A549 (cell line): Measurements from ENCODE around the gene CCDC73.
"Not testable (repeated sequence)": the region's sequence is repeated elsewhere in the genome, so short reads cannot be mapped to it uniquely, and the experiment has no call there.

ENCODE experiments used
- BHLHE40 ChIP-seq: IDR thresholded peaks from 2 replicates; pipeline ENCODE4 v1.6.1; 2012; ENCODE audit warnings: low read depth, low read length, inconsistent platforms
- HDAC2 ChIP-seq: fragments of 200-600 bp; sonication (generic); IDR thresholded peaks from 2 replicates; pipeline ENCODE4 v1.6.1; 2016
- POLR2A ChIP-seq: IDR thresholded peaks from 2 replicates; pipeline ENCODE4 v1.6.1; 2012; ENCODE audit warnings: mild to moderate bottlenecking, low read length
- RCOR1 ChIP-seq: fragments of 150-350 bp; IDR thresholded peaks from 2 replicates; pipeline ENCODE4 v1.6.1; 2014; ENCODE audit warnings: antibody characterized with exemption, low read length, low read depth
- SMC3 ChIP-seq: fragments of >200 bp; sonication (Bioruptor Twin); formaldehyde crosslinking; IDR thresholded peaks from 3 replicates; pipeline ENCODE4 v1.6.1; 2018; ENCODE audit warnings: inconsistent platforms
- ZC3H11A ChIP-seq: fragments of 450-650 bp; IDR thresholded peaks from 2 replicates; pipeline ENCODE4 v1.6.1; 2014; ENCODE audit warnings: antibody characterized with exemption, mild to moderate bottlenecking
- TF ChIP-seq, protein P1 (sequence below): fragments of >200 bp; sonication (Bioruptor Twin); formaldehyde crosslinking; IDR thresholded peaks from 3 replicates; pipeline ENCODE4 v1.5.1; 2016
- TF ChIP-seq, protein P2 (sequence below): fragments of 450-650 bp; IDR thresholded peaks from 2 replicates; pipeline ENCODE4 v1.6.1; 2014; ENCODE audit warnings: antibody characterized with exemption
- TF ChIP-seq, protein P3 (sequence below): fragments of 200-600 bp; sonication (generic); IDR thresholded peaks from 2 replicates; pipeline ENCODE4 v1.6.1; 2016; ENCODE audit warnings: antibody characterized with exemption, mild to moderate bottlenecking, moderate library complexity
- TF ChIP-seq, protein P4 (sequence below): fragments of 250-450 bp; sonication (Bioruptor Pico); IDR thresholded peaks from 2 replicates; pipeline ENCODE4 v1.5.0; 2021; ENCODE audit warnings: mild to moderate bottlenecking, moderate library complexity, borderline replicate concordance
- TF ChIP-seq, protein P5 (sequence below): IDR thresholded peaks from 2 replicates; pipeline ENCODE4 v1.6.1; 2012
- TF ChIP-seq, protein P6 (sequence below): IDR thresholded peaks from 2 replicates; pipeline ENCODE4 v1.6.1; 2012; ENCODE audit warnings: low read depth, borderline replicate concordance

DNA sequence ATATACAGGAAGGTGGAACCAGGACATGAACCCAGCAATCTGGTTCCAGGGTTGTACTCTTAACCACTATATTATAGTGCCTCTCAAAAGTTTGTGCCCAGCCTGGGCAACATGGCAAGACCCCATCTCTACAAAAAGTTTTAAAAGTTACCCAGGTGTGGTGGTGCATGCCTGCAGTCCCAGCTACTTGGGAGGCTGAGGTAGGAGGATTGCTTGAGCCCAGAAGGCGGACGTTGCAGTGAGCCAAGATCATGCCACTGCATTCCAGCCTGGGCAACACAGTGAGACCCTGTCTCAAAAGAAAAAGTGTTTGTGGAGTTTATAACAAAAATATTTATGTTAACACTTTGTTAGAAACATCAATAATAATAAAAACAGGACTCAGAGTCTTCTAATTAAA is 13.6 kb downstream of the CCDC73 start:
- TF ChIP-seq, protein P1, sequence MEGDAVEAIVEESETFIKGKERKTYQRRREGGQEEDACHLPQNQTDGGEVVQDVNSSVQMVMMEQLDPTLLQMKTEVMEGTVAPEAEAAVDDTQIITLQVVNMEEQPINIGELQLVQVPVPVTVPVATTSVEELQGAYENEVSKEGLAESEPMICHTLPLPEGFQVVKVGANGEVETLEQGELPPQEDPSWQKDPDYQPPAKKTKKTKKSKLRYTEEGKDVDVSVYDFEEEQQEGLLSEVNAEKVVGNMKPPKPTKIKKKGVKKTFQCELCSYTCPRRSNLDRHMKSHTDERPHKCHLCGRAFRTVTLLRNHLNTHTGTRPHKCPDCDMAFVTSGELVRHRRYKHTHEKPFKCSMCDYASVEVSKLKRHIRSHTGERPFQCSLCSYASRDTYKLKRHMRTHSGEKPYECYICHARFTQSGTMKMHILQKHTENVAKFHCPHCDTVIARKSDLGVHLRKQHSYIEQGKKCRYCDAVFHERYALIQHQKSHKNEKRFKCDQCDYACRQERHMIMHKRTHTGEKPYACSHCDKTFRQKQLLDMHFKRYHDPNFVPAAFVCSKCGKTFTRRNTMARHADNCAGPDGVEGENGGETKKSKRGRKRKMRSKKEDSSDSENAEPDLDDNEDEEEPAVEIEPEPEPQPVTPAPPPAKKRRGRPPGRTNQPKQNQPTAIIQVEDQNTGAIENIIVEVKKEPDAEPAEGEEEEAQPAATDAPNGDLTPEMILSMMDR: not testable (repeated sequence)
- TF ChIP-seq BHLHE40, SMC3, RCOR1, POLR2A, HDAC2, ZC3H11A: not testable (repeated sequence)
- TF ChIP-seq, protein P2, sequence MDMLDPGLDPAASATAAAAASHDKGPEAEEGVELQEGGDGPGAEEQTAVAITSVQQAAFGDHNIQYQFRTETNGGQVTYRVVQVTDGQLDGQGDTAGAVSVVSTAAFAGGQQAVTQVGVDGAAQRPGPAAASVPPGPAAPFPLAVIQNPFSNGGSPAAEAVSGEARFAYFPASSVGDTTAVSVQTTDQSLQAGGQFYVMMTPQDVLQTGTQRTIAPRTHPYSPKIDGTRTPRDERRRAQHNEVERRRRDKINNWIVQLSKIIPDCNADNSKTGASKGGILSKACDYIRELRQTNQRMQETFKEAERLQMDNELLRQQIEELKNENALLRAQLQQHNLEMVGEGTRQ: not testable (repeated sequence)
- TF ChIP-seq, protein P3, sequence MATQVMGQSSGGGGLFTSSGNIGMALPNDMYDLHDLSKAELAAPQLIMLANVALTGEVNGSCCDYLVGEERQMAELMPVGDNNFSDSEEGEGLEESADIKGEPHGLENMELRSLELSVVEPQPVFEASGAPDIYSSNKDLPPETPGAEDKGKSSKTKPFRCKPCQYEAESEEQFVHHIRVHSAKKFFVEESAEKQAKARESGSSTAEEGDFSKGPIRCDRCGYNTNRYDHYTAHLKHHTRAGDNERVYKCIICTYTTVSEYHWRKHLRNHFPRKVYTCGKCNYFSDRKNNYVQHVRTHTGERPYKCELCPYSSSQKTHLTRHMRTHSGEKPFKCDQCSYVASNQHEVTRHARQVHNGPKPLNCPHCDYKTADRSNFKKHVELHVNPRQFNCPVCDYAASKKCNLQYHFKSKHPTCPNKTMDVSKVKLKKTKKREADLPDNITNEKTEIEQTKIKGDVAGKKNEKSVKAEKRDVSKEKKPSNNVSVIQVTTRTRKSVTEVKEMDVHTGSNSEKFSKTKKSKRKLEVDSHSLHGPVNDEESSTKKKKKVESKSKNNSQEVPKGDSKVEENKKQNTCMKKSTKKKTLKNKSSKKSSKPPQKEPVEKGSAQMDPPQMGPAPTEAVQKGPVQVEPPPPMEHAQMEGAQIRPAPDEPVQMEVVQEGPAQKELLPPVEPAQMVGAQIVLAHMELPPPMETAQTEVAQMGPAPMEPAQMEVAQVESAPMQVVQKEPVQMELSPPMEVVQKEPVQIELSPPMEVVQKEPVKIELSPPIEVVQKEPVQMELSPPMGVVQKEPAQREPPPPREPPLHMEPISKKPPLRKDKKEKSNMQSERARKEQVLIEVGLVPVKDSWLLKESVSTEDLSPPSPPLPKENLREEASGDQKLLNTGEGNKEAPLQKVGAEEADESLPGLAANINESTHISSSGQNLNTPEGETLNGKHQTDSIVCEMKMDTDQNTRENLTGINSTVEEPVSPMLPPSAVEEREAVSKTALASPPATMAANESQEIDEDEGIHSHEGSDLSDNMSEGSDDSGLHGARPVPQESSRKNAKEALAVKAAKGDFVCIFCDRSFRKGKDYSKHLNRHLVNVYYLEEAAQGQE: not testable (repeated sequence)
- TF ChIP-seq, protein P4, sequence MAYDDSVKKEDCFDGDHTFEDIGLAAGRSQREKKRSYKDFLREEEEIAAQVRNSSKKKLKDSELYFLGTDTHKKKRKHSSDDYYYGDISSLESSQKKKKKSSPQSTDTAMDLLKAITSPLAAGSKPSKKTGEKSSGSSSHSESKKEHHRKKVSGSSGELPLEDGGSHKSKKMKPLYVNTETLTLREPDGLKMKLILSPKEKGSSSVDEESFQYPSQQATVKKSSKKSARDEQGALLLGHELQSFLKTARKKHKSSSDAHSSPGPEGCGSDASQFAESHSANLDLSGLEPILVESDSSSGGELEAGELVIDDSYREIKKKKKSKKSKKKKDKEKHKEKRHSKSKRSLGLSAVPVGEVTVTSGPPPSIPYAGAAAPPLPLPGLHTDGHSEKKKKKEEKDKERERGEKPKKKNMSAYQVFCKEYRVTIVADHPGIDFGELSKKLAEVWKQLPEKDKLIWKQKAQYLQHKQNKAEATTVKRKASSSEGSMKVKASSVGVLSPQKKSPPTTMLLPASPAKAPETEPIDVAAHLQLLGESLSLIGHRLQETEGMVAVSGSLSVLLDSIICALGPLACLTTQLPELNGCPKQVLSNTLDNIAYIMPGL (CRISPR knock-in tag): not testable (repeated sequence)
- TF ChIP-seq, protein P5, sequence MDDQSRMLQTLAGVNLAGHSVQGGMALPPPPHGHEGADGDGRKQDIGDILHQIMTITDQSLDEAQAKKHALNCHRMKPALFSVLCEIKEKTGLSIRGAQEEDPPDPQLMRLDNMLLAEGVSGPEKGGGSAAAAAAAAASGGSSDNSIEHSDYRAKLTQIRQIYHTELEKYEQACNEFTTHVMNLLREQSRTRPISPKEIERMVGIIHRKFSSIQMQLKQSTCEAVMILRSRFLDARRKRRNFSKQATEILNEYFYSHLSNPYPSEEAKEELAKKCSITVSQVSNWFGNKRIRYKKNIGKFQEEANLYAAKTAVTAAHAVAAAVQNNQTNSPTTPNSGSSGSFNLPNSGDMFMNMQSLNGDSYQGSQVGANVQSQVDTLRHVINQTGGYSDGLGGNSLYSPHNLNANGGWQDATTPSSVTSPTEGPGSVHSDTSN: not testable (repeated sequence)
- TF ChIP-seq, protein P6, sequence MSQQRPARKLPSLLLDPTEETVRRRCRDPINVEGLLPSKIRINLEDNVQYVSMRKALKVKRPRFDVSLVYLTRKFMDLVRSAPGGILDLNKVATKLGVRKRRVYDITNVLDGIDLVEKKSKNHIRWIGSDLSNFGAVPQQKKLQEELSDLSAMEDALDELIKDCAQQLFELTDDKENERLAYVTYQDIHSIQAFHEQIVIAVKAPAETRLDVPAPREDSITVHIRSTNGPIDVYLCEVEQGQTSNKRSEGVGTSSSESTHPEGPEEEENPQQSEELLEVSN: not testable (repeated sequence)
